Peyer's patch (tissue), 4 donors: ENCODE results near the gene CMTR1. TPM values are rescaled to one million over a fixed set of nuclear protein-coding genes. Genes with fewer than 3 reads are reported as not detected.

Experiments used
- DNase-seq, 3 donors: peaks; one replicate each; pipeline ENCODE4 v3.0.0-alpha.2; 2017 to 2019
- H3K27ac ChIP-seq, 4 donors: fragments of 200-600 bp; sonication (generic); one replicate each; pipeline ENCODE4 v1.5.1; 2016 to 2019
- H3K27me3 ChIP-seq, 2 donors: fragments of 200-600 bp; sonication (generic); one replicate each; pipeline ENCODE4 v1.5.1; 2019
- H3K36me3 ChIP-seq, 3 donors: fragments of 200-600 bp; sonication (generic); one replicate each; pipeline ENCODE4 v1.5.1; 2016 to 2019
- H3K4me1 ChIP-seq, 4 donors: fragments of 200-600 bp; sonication (generic); one replicate each; pipeline ENCODE4 v1.5.1; 2016 to 2019
- H3K4me3 ChIP-seq, 4 donors: fragments of 200-600 bp; sonication (generic); 1 replicate in 3 of 4; 2 replicates in 1 of 4; pipeline ENCODE4 v1.5.1; 2016 to 2019; ENCODE audit warnings: mild to moderate bottlenecking in 1 of 4
- H3K9me3 ChIP-seq, 4 donors: fragments of 200-600 bp; sonication (generic); one replicate each; pipeline ENCODE4 v1.5.1; 2016 to 2019; ENCODE audit warnings: mild to moderate bottlenecking in 1 of 4
- POLR2A ChIP-seq, 2 donors: fragments of 450-650 bp; IDR thresholded peaks; one replicate each; pipeline ENCODE4 v1.5.1; 2017; ENCODE audit warnings: antibody characterized with exemption in 2 of 2, mild to moderate bottlenecking in 2 of 2, moderate library complexity in 2 of 2
- total RNA-seq, 4 donors: library from RNA; depleted of rRNA; stranded (reverse); fragments of >200 nt; gene quantifications; one replicate each; pipeline ENCODE4 v1.1.0, GENCODE V29; 2016
- TF ChIP-seq, protein P1 (sequence below), 6 experiments: fragments of 450-650 bp in 4 of 6; fragments of 200-600 bp in 2 of 6; sonication (generic) in 1 of 6; IDR thresholded peaks; one replicate each; pipeline ENCODE4 v1.5.1; 2017 to 2019; ENCODE audit warnings: antibody characterized with exemption in 6 of 6, mild to moderate bottlenecking in 3 of 6, moderate library complexity in 1 of 6

The CMTR1 gene
- total RNA-seq, 4 donors from 2014 or later: 19.3 to 135 (median 41.7) TPM

DNA sequence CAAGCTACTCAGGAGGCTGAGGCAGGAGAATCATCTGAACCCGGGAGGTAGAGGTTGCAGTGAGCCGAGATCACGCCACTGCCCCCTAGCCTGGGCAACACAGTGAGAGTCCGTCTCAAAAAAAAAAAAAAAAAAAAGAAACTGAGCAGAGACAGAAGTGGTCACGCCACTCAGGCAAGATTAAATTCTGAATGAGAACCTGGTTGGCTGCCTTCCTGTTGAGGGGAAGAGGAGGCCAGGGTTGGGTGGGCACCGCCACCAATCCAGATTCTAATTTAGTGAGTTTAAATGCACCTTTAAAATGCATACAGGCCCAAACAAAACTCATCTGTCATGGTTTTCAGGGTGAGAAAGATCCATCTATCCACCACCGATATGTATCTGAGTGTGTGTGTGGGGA is 90.4 kb downstream of the CMTR1 start:
- H3K4me1 ChIP-seq: no peaks in the 10 kb centered on the region
- H3K4me3 ChIP-seq: no peak overlapping the region
- H3K27ac ChIP-seq: no peak overlapping the region
- no peak for DNase-seq
- H3K36me3 ChIP-seq: no peaks in the 10 kb centered on the region
- TF ChIP-seq, protein P1, sequence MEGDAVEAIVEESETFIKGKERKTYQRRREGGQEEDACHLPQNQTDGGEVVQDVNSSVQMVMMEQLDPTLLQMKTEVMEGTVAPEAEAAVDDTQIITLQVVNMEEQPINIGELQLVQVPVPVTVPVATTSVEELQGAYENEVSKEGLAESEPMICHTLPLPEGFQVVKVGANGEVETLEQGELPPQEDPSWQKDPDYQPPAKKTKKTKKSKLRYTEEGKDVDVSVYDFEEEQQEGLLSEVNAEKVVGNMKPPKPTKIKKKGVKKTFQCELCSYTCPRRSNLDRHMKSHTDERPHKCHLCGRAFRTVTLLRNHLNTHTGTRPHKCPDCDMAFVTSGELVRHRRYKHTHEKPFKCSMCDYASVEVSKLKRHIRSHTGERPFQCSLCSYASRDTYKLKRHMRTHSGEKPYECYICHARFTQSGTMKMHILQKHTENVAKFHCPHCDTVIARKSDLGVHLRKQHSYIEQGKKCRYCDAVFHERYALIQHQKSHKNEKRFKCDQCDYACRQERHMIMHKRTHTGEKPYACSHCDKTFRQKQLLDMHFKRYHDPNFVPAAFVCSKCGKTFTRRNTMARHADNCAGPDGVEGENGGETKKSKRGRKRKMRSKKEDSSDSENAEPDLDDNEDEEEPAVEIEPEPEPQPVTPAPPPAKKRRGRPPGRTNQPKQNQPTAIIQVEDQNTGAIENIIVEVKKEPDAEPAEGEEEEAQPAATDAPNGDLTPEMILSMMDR (IDR thresholded peaks at IDR 0.05): no peak
- no peak for TF ChIP-seq POLR2A (IDR thresholded peaks at IDR 0.05)
- no peaks in the 10 kb centered on the region for H3K27me3 ChIP-seq
- H3K9me3 ChIP-seq: no peaks in the 10 kb centered on the region

DNA sequence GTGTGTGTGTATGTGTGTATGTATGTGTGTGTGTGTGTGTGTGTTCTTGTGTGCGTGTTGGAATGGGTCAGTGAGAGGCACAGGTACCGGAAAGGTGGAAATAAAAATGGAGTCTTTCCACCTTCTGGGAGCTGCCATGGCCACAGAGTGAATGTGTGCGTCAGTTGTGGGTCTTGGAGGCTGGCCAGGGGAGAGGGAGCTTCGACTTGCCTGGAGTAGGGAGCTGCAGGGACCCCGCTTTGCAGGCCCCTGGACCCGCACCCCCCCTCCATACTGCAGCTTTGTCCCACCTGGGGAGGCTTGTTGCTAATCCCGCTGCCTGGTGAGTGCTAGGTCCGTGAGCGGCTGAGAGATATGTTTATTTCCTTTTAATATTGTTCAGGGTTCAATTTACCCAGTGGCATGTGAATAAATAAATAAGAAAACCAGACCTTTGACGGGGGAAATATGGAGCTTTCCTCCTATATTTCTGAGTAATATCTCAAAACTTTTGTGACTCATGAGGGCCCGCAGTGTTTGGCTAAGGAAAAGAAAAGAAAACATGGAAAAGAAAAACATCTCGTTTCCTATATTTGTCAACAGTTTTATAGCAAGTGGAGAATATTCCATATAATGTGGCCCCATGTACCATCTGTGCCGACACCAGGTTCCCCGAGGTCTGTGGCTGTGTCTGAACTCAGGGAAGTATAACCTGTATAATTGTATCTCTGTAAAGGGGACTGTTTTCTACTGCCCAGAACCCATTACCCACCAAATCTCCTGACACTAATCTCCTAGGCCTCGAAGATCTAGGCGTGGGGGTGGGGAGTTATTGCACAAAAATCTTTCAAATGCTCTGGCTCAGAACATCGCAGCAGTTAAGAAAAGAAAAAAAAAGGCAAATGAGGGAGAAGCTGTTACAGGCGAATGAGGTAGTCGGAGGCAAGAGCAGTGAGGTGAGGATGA is 91.3 kb downstream of the CMTR1 start:
- Histone ChIP-seq H3K27me3 (no peaks in the 10 kb centered on the region), H3K4me1 (no peaks in the 10 kb centered on the region), H3K27ac (no peak overlapping the region), H3K4me3 (no peak overlapping the region), H3K9me3 (no peaks in the 10 kb centered on the region), H3K36me3 (no peaks in the 10 kb centered on the region)
- no peak for DNase-seq
- TF ChIP-seq, protein P1 (IDR thresholded peaks at IDR 0.05): no peak
- TF ChIP-seq POLR2A (IDR thresholded peaks at IDR 0.05): no peak

DNA sequence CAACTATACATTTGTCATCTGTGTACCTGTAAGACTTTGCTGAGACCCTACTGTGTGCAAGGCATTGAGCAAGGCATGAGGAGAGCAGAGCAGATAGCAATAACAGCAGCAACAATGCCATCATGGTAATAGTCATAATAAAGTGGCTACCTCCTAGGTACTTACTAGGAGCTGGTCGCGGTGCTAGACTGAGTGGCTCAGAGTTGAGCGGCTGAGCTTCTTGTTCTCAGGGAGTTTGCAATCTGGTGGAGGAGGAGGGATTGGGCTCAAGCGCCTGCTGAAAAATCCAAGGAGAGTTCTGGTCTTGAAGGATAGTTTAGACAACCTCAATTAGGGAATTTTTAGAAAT is 91.9 kb downstream of the CMTR1 start:
- no peaks in the 10 kb centered on the region for H3K9me3 ChIP-seq
- H3K27me3 ChIP-seq: no peaks in the 10 kb centered on the region
- H3K36me3 ChIP-seq: no peaks in the 10 kb centered on the region
- H3K27ac ChIP-seq: no peak overlapping the region
- TF ChIP-seq POLR2A (IDR thresholded peaks at IDR 0.05): no peak
- TF ChIP-seq, protein P1 (IDR thresholded peaks at IDR 0.05): no peak
- no peak for DNase-seq
- no peaks in the 10 kb centered on the region for H3K4me1 ChIP-seq
- H3K4me3 ChIP-seq: no peak overlapping the region

DNA sequence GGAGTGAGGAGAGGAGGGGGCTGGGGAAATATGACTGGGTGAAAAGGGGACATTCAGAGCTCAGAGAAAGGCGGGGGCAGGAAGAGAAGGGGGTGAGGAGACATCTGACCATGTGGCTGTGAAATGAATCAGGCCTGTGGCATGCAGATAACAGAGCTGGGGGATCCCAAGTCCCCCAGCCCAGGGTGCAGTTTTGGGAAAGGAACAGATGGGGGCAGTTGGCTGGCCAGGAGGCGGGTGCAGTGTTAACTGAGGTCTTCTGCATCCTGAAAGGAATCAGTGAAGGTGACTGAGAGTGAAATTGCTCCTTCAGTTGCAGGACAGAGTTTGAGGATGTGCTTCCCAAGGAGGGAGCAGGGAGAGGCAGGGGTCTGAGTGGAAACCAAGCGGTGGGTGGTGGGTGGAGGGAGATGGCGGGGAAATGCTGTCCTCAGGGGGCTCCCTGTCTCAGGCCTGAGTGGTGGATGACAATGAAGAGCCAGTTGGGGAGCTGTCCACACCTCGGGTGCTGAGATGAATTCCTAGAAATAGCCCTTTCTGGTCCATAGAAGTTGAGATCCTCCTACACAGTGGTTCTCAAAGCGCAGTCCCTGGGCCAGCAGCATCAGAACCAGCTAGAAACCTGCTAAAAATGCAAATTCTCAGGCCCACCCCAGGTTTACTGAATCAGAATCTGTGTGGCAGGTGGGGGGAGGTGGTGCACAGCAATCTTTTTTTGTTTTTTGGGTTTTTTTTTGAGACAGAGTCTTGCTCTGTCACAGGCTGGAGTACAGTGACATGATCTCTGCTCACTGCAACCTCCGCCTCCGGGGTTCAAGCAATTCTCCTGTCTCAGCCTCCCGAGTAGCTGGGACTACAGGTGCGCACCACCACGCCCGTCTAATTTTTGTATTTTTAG is 92.7 kb downstream of the CMTR1 start:
- no peak overlapping the region for H3K27ac ChIP-seq
- DNase-seq: no peak
- no peaks in the 10 kb centered on the region for H3K9me3 ChIP-seq
- no peaks in the 10 kb centered on the region for H3K36me3 ChIP-seq
- no peaks in the 10 kb centered on the region for H3K27me3 ChIP-seq
- no peaks in the 10 kb centered on the region for H3K4me1 ChIP-seq
- no peak overlapping the region for H3K4me3 ChIP-seq
- TF ChIP-seq, protein P1 (IDR thresholded peaks at IDR 0.05): no peak
- TF ChIP-seq POLR2A (IDR thresholded peaks at IDR 0.05): no peak

DNA sequence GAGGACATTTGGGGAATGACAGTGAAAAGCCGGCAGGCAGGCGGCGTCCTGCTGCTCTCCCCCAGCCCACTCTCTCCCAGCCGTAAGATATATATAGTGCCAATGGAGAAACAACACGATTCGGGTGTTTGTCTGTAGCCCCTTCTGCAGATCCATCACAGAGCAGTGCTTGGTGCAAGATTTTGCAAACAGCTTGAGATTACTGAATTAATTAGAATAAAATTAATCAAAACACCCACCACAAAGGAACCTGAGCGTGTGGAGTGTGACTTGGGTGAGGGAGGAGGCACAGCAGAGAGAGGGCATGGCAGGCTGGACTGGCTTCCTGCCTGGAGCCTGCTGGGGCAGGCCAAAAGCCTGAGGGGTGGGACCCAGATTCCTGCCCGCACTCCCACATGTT is 95.5 kb downstream of the CMTR1 start:
- no peaks in the 10 kb centered on the region for H3K27me3 ChIP-seq
- DNase-seq: no peak
- TF ChIP-seq, protein P1 (IDR thresholded peaks at IDR 0.05): no peak
- TF ChIP-seq POLR2A (IDR thresholded peaks at IDR 0.05): no peak

More for the DNA sequence above, 95.5 kb downstream of the CMTR1 start:
- Histone ChIP-seq H3K9me3 (no peaks in the 10 kb centered on the region), H3K4me3 (no peak overlapping the region), H3K4me1 (no peaks in the 10 kb centered on the region), H3K27ac (no peak overlapping the region), H3K36me3 (no peaks in the 10 kb centered on the region)
